Suprapubic skin (tissue), 4 donors: Measurements from ENCODE around the gene MAP2K1. TPM values are rescaled to one million over a fixed set of nuclear protein-coding genes. Genes with fewer than 3 reads are reported as not detected.

Experiments
- DNase-seq, 2 donors: peaks; one replicate each; pipeline ENCODE4 v3.0.0-alpha.2; 2019; ENCODE audit warnings: low spot score in 2 of 2
- H3K27ac ChIP-seq: fragments of 200-600 bp; sonication (generic); one replicate; pipeline ENCODE4 v1.5.1; 2019
- H3K27me3 ChIP-seq: fragments of 200-600 bp; sonication (generic); one replicate; pipeline ENCODE4 v1.5.1; 2019
- H3K36me3 ChIP-seq: fragments of 200-600 bp; sonication (generic); one replicate; pipeline ENCODE4 v1.5.1; 2019
- H3K4me1 ChIP-seq: fragments of 200-600 bp; sonication (generic); one replicate; pipeline ENCODE4 v1.5.1; 2019
- H3K4me3 ChIP-seq: fragments of 200-600 bp; sonication (generic); one replicate; pipeline ENCODE4 v1.5.1; 2019; ENCODE audit warnings: mild to moderate bottlenecking
- H3K9me3 ChIP-seq: fragments of 200-600 bp; sonication (generic); one replicate; pipeline ENCODE4 v1.5.1; 2019
- EP300 ChIP-seq: sonication (generic); formaldehyde crosslinking; IDR thresholded peaks from one replicate; pipeline ENCODE4 v1.6.1; 2017; ENCODE audit warnings: antibody characterized with exemption
- POLR2A ChIP-seq, 2 donors: fragments of 450-650 bp; IDR thresholded peaks; one replicate each; pipeline ENCODE4 v1.6.1; 2017; ENCODE audit warnings: antibody characterized with exemption in 2 of 2, mild to moderate bottlenecking in 2 of 2, moderate library complexity in 2 of 2
- POLR2AphosphoS5 ChIP-seq, 3 donors: sonication (generic); formaldehyde crosslinking; IDR thresholded peaks; one replicate each; pipeline ENCODE4 v1.6.1; 2017; ENCODE audit warnings: antibody characterized with exemption in 3 of 3
- WGBS: methylation state at CpG from one replicate; pipeline ENCODE4 v1.1.5; 2018; 5-methylcytosine and 5-hydroxymethylcytosine counted together
- total RNA-seq, 4 donors: library from RNA; depleted of rRNA; stranded (reverse); fragments of >200 nt; gene quantifications; one replicate each; pipeline ENCODE4 v1.1.0, GENCODE V29; 2016
- TF ChIP-seq, protein P1 (sequence below), 2 donors: fragments of 200-600 bp in 1 of 2; fragments of 450-650 bp in 1 of 2; sonication (generic) in 1 of 2; IDR thresholded peaks; one replicate each; pipeline ENCODE4 v1.5.1; 2016 to 2019; ENCODE audit warnings: antibody characterized with exemption in 2 of 2, mild to moderate bottlenecking in 1 of 2, moderate library complexity in 1 of 2

The MAP2K1 gene
- total RNA-seq, 4 donors from 2014 or later, result 23.6 to 31.0 (median 27.9) TPM

DNA sequence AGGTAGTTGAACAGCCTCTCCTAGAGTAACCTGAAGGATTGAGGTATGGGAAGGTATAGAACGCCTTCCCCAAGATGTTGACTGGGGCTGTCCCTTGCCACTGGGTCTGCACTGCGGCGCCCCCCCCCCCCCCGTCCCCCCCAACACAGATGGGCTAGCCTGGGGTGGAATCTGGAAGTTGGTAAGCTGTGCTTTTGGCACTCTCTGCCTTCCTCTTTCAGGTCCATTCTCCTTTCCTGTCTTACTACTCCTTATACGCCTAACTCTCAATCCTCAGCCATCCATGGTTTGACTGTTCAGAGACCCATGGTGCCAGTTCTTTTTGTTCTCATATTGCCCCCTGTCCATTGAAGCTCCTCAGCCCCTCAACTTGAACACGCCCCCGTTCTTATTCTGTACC, 42.8 kb downstream of the MAP2K1 start:
- Histone ChIP-seq H3K27me3 (no peaks in the 10 kb centered on the region), H3K27ac (no peak overlapping the region), H3K9me3 (no peaks in the 10 kb centered on the region), H3K4me3 (no peak overlapping the region), H3K4me1 (no peaks in the 10 kb centered on the region), H3K36me3 (no peaks in the 10 kb centered on the region)
- no peak for TF ChIP-seq POLR2AphosphoS5 (IDR thresholded peaks at IDR 0.05)
- TF ChIP-seq POLR2A (IDR thresholded peaks at IDR 0.05), result no peak
- TF ChIP-seq, protein P1, sequence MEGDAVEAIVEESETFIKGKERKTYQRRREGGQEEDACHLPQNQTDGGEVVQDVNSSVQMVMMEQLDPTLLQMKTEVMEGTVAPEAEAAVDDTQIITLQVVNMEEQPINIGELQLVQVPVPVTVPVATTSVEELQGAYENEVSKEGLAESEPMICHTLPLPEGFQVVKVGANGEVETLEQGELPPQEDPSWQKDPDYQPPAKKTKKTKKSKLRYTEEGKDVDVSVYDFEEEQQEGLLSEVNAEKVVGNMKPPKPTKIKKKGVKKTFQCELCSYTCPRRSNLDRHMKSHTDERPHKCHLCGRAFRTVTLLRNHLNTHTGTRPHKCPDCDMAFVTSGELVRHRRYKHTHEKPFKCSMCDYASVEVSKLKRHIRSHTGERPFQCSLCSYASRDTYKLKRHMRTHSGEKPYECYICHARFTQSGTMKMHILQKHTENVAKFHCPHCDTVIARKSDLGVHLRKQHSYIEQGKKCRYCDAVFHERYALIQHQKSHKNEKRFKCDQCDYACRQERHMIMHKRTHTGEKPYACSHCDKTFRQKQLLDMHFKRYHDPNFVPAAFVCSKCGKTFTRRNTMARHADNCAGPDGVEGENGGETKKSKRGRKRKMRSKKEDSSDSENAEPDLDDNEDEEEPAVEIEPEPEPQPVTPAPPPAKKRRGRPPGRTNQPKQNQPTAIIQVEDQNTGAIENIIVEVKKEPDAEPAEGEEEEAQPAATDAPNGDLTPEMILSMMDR (IDR thresholded peaks at IDR 0.05), result no peak
- no peak for TF ChIP-seq EP300
- WGBS, result 92% methylated on average over 7 of the region's 7 CpGs
- no peak for DNase-seq

DNA sequence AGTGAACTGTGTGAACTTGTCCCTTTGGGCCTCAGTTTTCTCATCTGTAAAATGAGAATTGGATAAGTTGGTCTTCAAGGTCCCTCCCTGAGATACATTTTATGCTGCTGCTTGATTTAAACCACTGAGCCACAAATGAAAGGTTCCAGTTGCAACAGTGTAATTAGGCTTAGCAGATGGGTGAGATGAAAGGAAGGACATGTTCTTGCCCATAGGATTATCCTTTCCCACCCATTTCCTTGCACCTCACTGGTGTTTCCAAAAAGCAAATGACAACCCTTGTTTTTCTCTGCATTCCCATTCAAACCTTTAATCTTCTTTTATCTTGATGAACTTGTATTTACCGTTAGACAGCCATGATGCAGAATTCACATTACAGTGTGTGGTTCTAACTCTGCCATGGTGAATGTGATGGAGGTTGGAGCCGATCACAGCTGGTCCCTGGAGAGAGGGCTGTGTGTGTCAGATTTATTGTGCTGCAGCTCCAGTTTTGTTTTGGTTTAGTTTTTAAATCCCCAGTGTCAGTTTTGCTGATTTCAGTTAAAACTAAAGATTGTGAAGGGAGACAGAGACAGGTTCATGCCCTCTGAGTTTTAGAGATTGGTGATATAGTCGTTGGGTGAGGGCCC, 44.0 kb downstream of the MAP2K1 start:
- WGBS, result 61% methylated on average over 3 of the region's 3 CpGs
- TF ChIP-seq, protein P1 (IDR thresholded peaks at IDR 0.05), result no peak
- TF ChIP-seq POLR2AphosphoS5 (IDR thresholded peaks at IDR 0.05), result no peak
- no peak for TF ChIP-seq POLR2A (IDR thresholded peaks at IDR 0.05)
- TF ChIP-seq EP300, result no peak
- DNase-seq, result no peak
- H3K27me3 ChIP-seq, result no peaks in the 10 kb centered on the region
- no peak overlapping the region for H3K27ac ChIP-seq
- H3K36me3 ChIP-seq, result peaks cover 5% of the 10 kb centered on the region
- no peaks in the 10 kb centered on the region for H3K9me3 ChIP-seq
- H3K4me3 ChIP-seq, result no peak overlapping the region
- no peaks in the 10 kb centered on the region for H3K4me1 ChIP-seq

DNA sequence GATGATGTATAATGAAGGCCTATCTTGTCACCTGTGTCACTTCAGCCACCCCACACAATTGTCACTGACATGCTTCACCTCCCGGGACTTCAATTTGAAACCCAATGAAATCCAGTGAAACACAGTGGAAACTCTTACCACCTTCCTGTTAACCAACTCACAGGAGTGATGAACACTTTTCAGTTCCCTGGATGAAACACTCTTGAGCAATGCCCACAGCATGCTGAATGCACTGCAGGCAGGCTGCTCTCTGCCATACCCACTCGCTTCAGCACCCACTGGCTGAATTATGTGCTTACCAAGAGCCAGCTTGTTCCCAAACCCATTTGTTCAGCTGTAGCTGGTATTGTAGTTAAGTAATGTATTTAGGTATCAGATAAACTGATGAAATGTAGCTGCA, 47.0 kb downstream of the MAP2K1 start:
- H3K4me1 ChIP-seq, result no peaks in the 10 kb centered on the region
- 86% methylated on average over 2 of the region's 2 CpGs for WGBS

DNA sequence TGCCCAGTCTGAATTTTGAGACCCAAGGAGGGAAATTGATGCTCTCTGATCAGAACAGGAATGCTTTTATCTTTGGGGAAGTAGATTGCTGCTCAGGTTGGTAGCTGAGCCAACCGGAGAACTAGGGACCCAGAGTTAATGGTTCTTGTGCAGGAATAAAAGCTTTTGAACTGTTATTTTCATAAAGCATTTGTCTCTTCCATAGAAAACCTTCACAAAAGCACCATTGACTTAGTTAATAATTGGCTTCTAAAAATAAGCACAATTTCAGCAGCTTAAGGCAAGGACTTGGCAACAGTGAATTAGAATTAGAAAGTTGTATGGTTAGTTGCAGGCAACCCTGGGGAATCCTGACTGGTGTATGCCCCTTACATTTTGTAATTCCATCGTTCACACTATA, 53.8 kb downstream of the MAP2K1 start:
- no peak overlapping the region for H3K27ac ChIP-seq
- WGBS, result 85% methylated on average over 2 of the region's 2 CpGs
- TF ChIP-seq POLR2AphosphoS5 (IDR thresholded peaks at IDR 0.05), result no peak
- TF ChIP-seq, protein P1 (IDR thresholded peaks at IDR 0.05), result no peak
- TF ChIP-seq POLR2A (IDR thresholded peaks at IDR 0.05), result no peak
- TF ChIP-seq EP300, result no peak
- no peak overlapping the region for H3K4me3 ChIP-seq
- H3K36me3 ChIP-seq, result peaks cover 71% of the 10 kb centered on the region
- no peak for DNase-seq
- no peaks in the 10 kb centered on the region for H3K4me1 ChIP-seq
- H3K27me3 ChIP-seq, result no peaks in the 10 kb centered on the region
- no peaks in the 10 kb centered on the region for H3K9me3 ChIP-seq

More for the DNA sequence above, 47.0 kb downstream of the MAP2K1 start:
- no peaks in the 10 kb centered on the region for H3K9me3 ChIP-seq
- no peak overlapping the region for H3K4me3 ChIP-seq
- no peak overlapping the region for H3K27ac ChIP-seq
- no peak for DNase-seq
- H3K36me3 ChIP-seq, result peaks cover 31% of the 10 kb centered on the region
- no peaks in the 10 kb centered on the region for H3K27me3 ChIP-seq
- TF ChIP-seq POLR2A (IDR thresholded peaks at IDR 0.05), result no peak
- TF ChIP-seq, protein P1 (IDR thresholded peaks at IDR 0.05), result no peak
- no peak for TF ChIP-seq POLR2AphosphoS5 (IDR thresholded peaks at IDR 0.05)
- no peak for TF ChIP-seq EP300

DNA sequence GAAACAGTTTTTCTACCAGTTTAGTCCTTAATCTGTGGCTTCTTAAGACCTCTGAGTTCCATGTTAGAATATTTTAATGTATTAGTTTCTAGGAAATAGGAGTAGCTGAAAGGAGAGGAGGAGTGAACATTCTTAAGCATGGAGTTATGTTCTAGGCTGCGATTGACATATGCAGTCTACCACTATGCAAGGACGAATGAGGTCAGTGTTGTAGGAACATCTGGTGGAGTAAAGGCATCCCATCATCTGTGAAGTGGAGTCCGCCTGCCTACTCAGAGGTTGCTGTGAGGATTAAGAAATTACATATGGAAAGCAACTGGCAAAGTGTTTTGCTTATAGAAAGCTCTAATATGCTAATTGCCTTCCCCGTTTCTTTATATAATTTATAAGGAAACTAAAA, 65.7 kb downstream of the MAP2K1 start:
- Histone ChIP-seq H3K27me3 (no peaks in the 10 kb centered on the region), H3K9me3 (no peaks in the 10 kb centered on the region), H3K4me1 (no peaks in the 10 kb centered on the region), H3K4me3 (no peak overlapping the region), H3K36me3 (no peaks in the 10 kb centered on the region), H3K27ac (no peak overlapping the region)
- TF ChIP-seq EP300 (no peak), POLR2A (IDR thresholded peaks at IDR 0.05) (no peak)
- 87% methylated on average over 4 of the region's 4 CpGs for WGBS
- DNase-seq, result no peak
